Gastroesophageal sphincter (tissue), 4 donors: ENCODE results near the gene UMAD1. TPM values are rescaled to one million over a fixed set of nuclear protein-coding genes. Genes with fewer than 3 reads are reported as not detected.

Experiments
- ATAC-seq: fragments of 150-250 bp; one replicate; pipeline ENCODE4 v1.9.1; 2016; ENCODE audit warnings: mild to moderate bottlenecking, moderate library complexity
- H3K27ac ChIP-seq, 4 donors: fragments of 200-600 bp; sonication (generic) in 3 of 4; 1 replicate in 3 of 4; 2 replicates in 1 of 4; pipeline ENCODE4 v1.5.1; 2016 to 2019
- H3K27me3 ChIP-seq: fragments of 200-600 bp; sonication (generic); one replicate; pipeline ENCODE4 v1.5.1; 2019
- H3K36me3 ChIP-seq, 2 donors: fragments of 200-600 bp; sonication (generic); one replicate each; pipeline ENCODE4 v1.5.1; 2019; ENCODE audit warnings: control low read depth in 1 of 2
- H3K4me1 ChIP-seq, 3 donors: fragments of 200-600 bp; sonication (generic); 1 replicate in 2 of 3; 2 replicates in 1 of 3; pipeline ENCODE4 v1.5.1; 2016 to 2019; ENCODE audit warnings: control low read depth in 2 of 3
- H3K4me3 ChIP-seq, 2 donors: fragments of 200-600 bp; sonication (generic); one replicate each; pipeline ENCODE4 v1.5.1; 2019; ENCODE audit warnings: mild to moderate bottlenecking in 1 of 2, moderate library complexity in 1 of 2
- H3K9me3 ChIP-seq, 3 donors: fragments of 200-600 bp; sonication (generic); one replicate each; pipeline ENCODE4 v1.5.1; 2017 to 2019; ENCODE audit warnings: control low read depth in 2 of 3
- CTCF ChIP-seq, 4 experiments: fragments of 200-600 bp in 2 of 4; fragments of 450-650 bp in 2 of 4; sonication (generic) in 1 of 4; IDR thresholded peaks; one replicate each; pipeline ENCODE4 v1.5.1; 2017 to 2019; ENCODE audit warnings: antibody characterized with exemption in 4 of 4, mild to moderate bottlenecking in 2 of 4, moderate library complexity in 2 of 4
- EP300 ChIP-seq: sonication (generic); formaldehyde crosslinking; IDR thresholded peaks from one replicate; pipeline ENCODE4 v1.6.1; 2017; ENCODE audit warnings: antibody characterized with exemption, mild to moderate bottlenecking
- POLR2A ChIP-seq, 2 donors: fragments of 450-650 bp; IDR thresholded peaks; one replicate each; pipeline ENCODE4 v1.6.1; 2017; ENCODE audit warnings: antibody characterized with exemption in 2 of 2, mild to moderate bottlenecking in 2 of 2, moderate library complexity in 1 of 2
- POLR2AphosphoS5 ChIP-seq: sonication (generic); formaldehyde crosslinking; IDR thresholded peaks from one replicate; pipeline ENCODE4 v1.6.1; 2017; ENCODE audit warnings: antibody characterized with exemption
- WGBS, 2 donors: methylation state at CpG; one replicate each; pipeline ENCODE4 v1.1.5; 2018; ENCODE audit warnings: low coverage in 1 of 2; 5-methylcytosine and 5-hydroxymethylcytosine counted together
- total RNA-seq, 4 donors: library from RNA; depleted of rRNA; stranded (reverse); fragments of >200 nt; gene quantifications; one replicate each; pipeline ENCODE4 v1.1.0, GENCODE V29; 2016

Gene UMAD1
- total RNA-seq, 4 donors from 2014 or later: 7.4 to 24.4 (median 15.9) TPM

GRCh38 chr7:7862393-7862792 is 221.8 kb downstream of the UMAD1 start:
- Histone ChIP-seq H3K27ac (no peak overlapping the region), H3K4me1 (peaks cover 0 to under 1% (median 0%) of the 10 kb centered on the region in 3 donors), H3K4me3 (no peak overlapping the region), H3K36me3 (no peaks in the 10 kb centered on the region), H3K9me3 (no peaks in the 10 kb centered on the region), H3K27me3 (no peaks in the 10 kb centered on the region)
- no peak for TF ChIP-seq CTCF (IDR thresholded peaks at IDR 0.05)
- TF ChIP-seq POLR2AphosphoS5: no peak
- TF ChIP-seq EP300: no peak
- TF ChIP-seq POLR2A (IDR thresholded peaks at IDR 0.05): no peak
- no peak for ATAC-seq
- WGBS, 2 donors: 73 to 100% methylated on average over 2 of the region's 2 CpGs

DNA sequence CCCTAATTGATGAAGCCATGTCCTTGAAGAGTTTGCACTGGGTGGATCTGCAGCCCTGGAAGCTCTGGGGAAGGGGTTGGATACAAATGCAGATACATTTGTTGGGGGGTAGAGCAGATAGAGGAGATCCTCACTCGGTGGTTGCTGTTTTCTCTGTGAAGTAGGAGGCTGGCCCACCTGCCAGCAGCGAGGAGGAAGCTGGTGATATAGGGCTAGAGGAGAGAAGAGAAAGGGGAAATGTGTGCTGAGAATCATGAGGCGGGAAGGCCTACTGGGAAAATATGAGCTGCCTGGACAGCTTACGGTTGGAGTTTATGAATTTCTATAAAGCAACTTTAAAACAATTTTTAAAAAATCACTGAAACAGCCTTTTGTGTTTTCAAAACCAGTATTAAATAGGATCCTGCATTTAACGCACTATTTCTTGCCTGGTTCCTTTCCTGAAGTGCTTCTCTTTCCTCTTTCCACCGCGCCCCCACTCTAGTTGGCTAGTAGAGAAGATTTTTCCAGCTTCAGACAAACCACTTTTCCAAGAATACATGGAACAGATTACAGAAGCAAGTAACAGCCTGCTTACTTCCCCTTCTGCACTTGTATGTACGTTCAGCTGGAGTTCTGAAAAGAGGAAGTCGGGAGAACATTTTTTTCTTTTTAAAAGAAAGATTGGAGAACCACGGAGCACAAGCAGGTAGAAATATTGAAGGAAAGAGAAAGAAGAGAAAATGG is 227.5 kb downstream of the UMAD1 start:
- no peaks in the 10 kb centered on the region for H3K36me3 ChIP-seq
- H3K9me3 ChIP-seq: no peaks in the 10 kb centered on the region
- no peak overlapping the region for H3K4me3 ChIP-seq
- no peak for ATAC-seq
- 54 to 55% methylated on average over 7 to 10 of the region's 10 CpGs for WGBS, 2 donors
- H3K4me1 ChIP-seq: peaks cover 0 to 8% (median 0%) of the 10 kb centered on the region in 3 donors
- peak overlapping the region in 2 of 4 donors; percentile 15 to 37 for H3K27ac ChIP-seq
- TF ChIP-seq POLR2AphosphoS5: no peak
- no peak for TF ChIP-seq CTCF (IDR thresholded peaks at IDR 0.05)
- no peak for TF ChIP-seq EP300
- no peaks in the 10 kb centered on the region for H3K27me3 ChIP-seq

DNA sequence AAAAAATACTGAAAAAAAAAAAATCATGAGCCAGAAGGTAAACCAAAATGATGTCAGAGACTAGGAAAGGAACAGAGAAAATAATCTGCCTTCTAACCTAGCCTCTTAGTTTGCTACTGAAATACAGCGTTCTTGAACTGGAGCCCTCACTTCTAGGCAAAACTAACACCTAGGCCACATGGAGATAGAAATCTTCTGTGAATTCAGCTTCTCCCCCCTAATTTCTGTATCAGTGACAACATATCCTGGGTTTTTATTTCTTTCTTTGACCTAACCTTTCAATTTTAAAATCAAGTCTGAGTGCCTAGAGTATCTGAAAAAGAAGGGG is 228.0 kb downstream of the UMAD1 start:
- Histone ChIP-seq H3K36me3 (no peaks in the 10 kb centered on the region), H3K4me1 (peaks cover 0 to 8% (median 0%) of the 10 kb centered on the region in 3 donors), H3K27ac (no peak overlapping the region), H3K27me3 (no peaks in the 10 kb centered on the region), H3K9me3 (no peaks in the 10 kb centered on the region), H3K4me3 (no peak overlapping the region)
- TF ChIP-seq CTCF (IDR thresholded peaks at IDR 0.05): no peak
- no peak for TF ChIP-seq POLR2A (IDR thresholded peaks at IDR 0.05)
- no peak for TF ChIP-seq EP300
- no peak for TF ChIP-seq POLR2AphosphoS5
- no peak for ATAC-seq
- WGBS, 2 donors: 27 to 64% methylated on average over 1 of the region's 1 CpG

DNA sequence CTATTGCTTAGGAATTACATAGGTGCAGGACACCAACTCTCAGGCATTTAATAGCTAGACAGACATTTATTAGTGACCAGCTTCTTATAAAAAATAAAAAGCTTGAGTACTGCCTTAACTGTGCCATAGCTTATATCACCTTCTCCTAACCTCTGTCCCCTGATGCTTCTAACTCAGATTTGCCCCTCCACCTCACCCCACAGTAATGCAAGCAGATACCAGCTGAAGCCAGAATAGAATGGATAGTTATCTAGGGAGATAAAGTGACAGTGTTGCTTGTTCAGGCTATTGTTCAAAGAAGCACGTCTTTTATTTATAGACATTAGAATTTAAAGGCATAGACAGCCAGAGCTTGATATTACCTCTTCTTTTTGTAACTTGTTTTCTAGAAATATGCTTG is 228.5 kb downstream of the UMAD1 start:
- Histone ChIP-seq H3K4me1 (peaks cover 0 to 8% (median 0%) of the 10 kb centered on the region in 3 donors), H3K9me3 (no peaks in the 10 kb centered on the region), H3K27me3 (no peaks in the 10 kb centered on the region), H3K27ac (no peak overlapping the region), H3K36me3 (no peaks in the 10 kb centered on the region), H3K4me3 (no peak overlapping the region)
- TF ChIP-seq CTCF (IDR thresholded peaks at IDR 0.05) (no peak), POLR2A (IDR thresholded peaks at IDR 0.05) (no peak), POLR2AphosphoS5 (no peak), EP300 (no peak)
- no peak for ATAC-seq
- 0 to 33% methylated on average over 1 of the region's 1 CpG for WGBS, 2 donors

GRCh38 chr7:7869651-7870050 is 229.1 kb downstream of the UMAD1 start:
- TF ChIP-seq POLR2AphosphoS5 (no peak), EP300 (no peak), POLR2A (IDR thresholded peaks at IDR 0.05) (no peak), CTCF (IDR thresholded peaks at IDR 0.05) (no peak)
- no peak for ATAC-seq
- Histone ChIP-seq H3K4me1 (peaks cover 0 to 8% (median 0%) of the 10 kb centered on the region in 3 donors), H3K27ac (no peak overlapping the region), H3K9me3 (no peaks in the 10 kb centered on the region), H3K4me3 (no peak overlapping the region), H3K27me3 (no peaks in the 10 kb centered on the region), H3K36me3 (no peaks in the 10 kb centered on the region)
- 86 to 95% methylated on average over 3 of the region's 3 CpGs for WGBS, 2 donors
